OCI-LY3 (cell line): Measurements from ENCODE around the gene ABL1.

Experiments
- EZH2phosphoT487 ChIP-seq: fragments of 200-600 bp; shearing (Covaris generic); IDR thresholded peaks from 2 replicates; pipeline ENCODE4 v1.6.1; 2018; ENCODE audit warnings: antibody characterized with exemption, mixed run types, low read depth
- TF ChIP-seq, protein P1 (sequence below): fragments of 200-600, 300-600 bp; sonication (generic); IDR thresholded peaks from 2 replicates; pipeline ENCODE4 v1.5.1; 2014; ENCODE audit warnings: antibody characterized with exemption, low read length, low read depth

DNA sequence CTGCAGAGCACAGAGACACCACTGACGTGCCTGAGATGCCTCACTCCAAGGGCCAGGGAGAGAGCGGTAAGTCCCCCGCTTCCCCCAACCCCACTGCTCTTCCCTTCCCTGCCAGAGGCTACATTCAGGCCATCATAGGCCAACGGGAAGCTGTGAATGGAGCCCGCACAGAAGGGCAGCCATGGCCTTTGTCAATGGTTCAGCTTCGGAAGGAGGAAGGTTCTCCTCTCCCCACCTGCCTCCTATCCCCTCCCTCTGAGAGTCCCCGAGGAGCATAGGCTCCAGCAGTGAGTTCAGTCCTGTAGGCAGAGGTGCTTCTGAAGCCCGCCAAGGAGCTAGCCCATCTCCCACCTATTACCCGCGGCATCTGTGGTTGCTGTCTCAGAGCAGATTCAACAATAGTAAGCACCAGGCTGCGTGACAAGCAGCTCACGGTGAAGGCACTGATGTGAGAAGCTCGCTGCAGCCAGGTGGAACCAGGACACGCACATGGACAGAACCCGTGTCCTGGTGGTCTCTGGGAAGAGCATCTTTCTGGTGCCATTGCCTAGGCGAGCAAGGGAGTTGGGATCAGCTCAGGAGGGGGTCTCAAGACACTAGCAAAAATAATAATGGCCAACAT lies 45.7 kb downstream of the ABL1 start:
- TF ChIP-seq, protein P1, sequence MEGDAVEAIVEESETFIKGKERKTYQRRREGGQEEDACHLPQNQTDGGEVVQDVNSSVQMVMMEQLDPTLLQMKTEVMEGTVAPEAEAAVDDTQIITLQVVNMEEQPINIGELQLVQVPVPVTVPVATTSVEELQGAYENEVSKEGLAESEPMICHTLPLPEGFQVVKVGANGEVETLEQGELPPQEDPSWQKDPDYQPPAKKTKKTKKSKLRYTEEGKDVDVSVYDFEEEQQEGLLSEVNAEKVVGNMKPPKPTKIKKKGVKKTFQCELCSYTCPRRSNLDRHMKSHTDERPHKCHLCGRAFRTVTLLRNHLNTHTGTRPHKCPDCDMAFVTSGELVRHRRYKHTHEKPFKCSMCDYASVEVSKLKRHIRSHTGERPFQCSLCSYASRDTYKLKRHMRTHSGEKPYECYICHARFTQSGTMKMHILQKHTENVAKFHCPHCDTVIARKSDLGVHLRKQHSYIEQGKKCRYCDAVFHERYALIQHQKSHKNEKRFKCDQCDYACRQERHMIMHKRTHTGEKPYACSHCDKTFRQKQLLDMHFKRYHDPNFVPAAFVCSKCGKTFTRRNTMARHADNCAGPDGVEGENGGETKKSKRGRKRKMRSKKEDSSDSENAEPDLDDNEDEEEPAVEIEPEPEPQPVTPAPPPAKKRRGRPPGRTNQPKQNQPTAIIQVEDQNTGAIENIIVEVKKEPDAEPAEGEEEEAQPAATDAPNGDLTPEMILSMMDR = no peak
- no peak for TF ChIP-seq EZH2phosphoT487
